PC-3 (cell line): ENCODE measurements around the gene ZCCHC2. TPM values are rescaled to one million over a fixed set of nuclear protein-coding genes. Genes with fewer than 3 reads are reported as not detected.

Source experiments
- ATAC-seq: fragments of 200-7000 bp; cut with Tn5 transposase; 2 replicates; pipeline ENCODE4 v1.9.1; 2020; ENCODE audit warnings: mild to moderate bottlenecking, moderate library complexity
- BruUV-seq: library from RNA; stranded (reverse); fragments of 400-500 nt; replicated peaks from 2 replicates; lab custom pipeline; 2021; lab: Mats Ljungman, UMichigan
- CTCF ChIA-PET: fragments of 300-600 bp; sonication (Branson Sonifier 250); formaldehyde crosslinking; loops from one replicate; lab custom pipeline; 2022; ENCODE audit warnings: antibody characterized with exemption; lab: Charles Lee
- POLR2A ChIA-PET: fragments of 300-600 bp; sonication (Branson Sonifier 250); formaldehyde crosslinking; loops from one replicate; lab custom pipeline; 2022; ENCODE audit warnings: antibody characterized with exemption; ENCODE audit not compliant: unreplicated experiment; lab: Charles Lee
- DNase-seq: peaks from one replicate; pipeline ENCODE4 v3.0.0-alpha.2; 2015
- H2AFZ ChIP-seq: fragments of 300-600 bp; sonication (generic); 2 replicates; pipeline ENCODE4 v1.6.0; 2016; ENCODE audit warnings: antibody characterized with exemption, low read length
- H3F3A ChIP-seq: fragments of 300-600 bp; sonication (generic); one replicate; pipeline ENCODE4 v1.6.0; 2017; ENCODE audit warnings: antibody characterized with exemption, low read length, control low read depth, mild to moderate bottlenecking; ENCODE audit not compliant: unreplicated experiment
- H3K27ac ChIP-seq: fragments of 300-600 bp; sonication (generic); 2 replicates; pipeline ENCODE4 v1.5.1; 2016; ENCODE audit warnings: mild to moderate bottlenecking, low read length
- H3K27me3 ChIP-seq: fragments of 300-600 bp; sonication (generic); 2 replicates; pipeline ENCODE4 v1.6.1; 2016; ENCODE audit warnings: low read length, mixed read lengths
- H3K36me3 ChIP-seq: fragments of 300-600 bp; sonication (generic); 2 replicates; pipeline ENCODE4 v1.6.1; 2016; ENCODE audit warnings: low read depth, mixed run types, low read length, mixed read lengths
- H3K4me1 ChIP-seq: fragments of 300-600 bp; sonication (generic); 2 replicates; pipeline ENCODE4 v1.5.1; 2016; ENCODE audit warnings: low read length; ENCODE audit not compliant: insufficient read depth
- H3K4me2 ChIP-seq: fragments of 300-600 bp; sonication (generic); 2 replicates; pipeline ENCODE4 v1.6.0; 2016; ENCODE audit warnings: low read length
- H3K4me3 ChIP-seq: fragments of 300-600 bp; sonication (generic); 2 replicates; pipeline ENCODE4 v1.5.1; 2016; ENCODE audit warnings: mild to moderate bottlenecking, low read length, mixed read lengths
- H3K79me2 ChIP-seq: fragments of 300-600 bp; sonication (generic); 2 replicates; pipeline ENCODE4 v1.6.1; 2017; ENCODE audit warnings: low read length, mixed read lengths
- H3K9ac ChIP-seq: fragments of 300-600 bp; sonication (generic); 2 replicates; pipeline ENCODE4 v1.6.0; 2016; ENCODE audit warnings: mild to moderate bottlenecking, low read length
- H3K9me2 ChIP-seq: fragments of 300-600 bp; sonication (generic); replicated peaks from 2 replicates; pipeline ENCODE4 v1.6.1; 2016; ENCODE audit warnings: mixed run types, low read length, mixed read lengths
- H3K9me3 ChIP-seq: fragments of 300-600 bp; sonication (generic); 2 replicates; pipeline ENCODE4 v1.6.1; 2016; ENCODE audit warnings: low read length, mixed read lengths
- H4K20me1 ChIP-seq: fragments of 300-600 bp; sonication (generic); 2 replicates; pipeline ENCODE4 v1.6.1; 2016; ENCODE audit warnings: low read length, mixed read lengths
- EZH2 ChIP-seq: fragments of 300-600 bp; sonication (generic); IDR thresholded peaks from one replicate; pipeline ENCODE4 v1.6.1; 2017; ENCODE audit warnings: antibody characterized with exemption, mild to moderate bottlenecking, low read length; ENCODE audit not compliant: unreplicated experiment
- EZH2phosphoT487 ChIP-seq: fragments of 300-600 bp; sonication (generic); IDR thresholded peaks from 2 replicates; pipeline ENCODE4 v1.6.1; 2018; ENCODE audit warnings: mild to moderate bottlenecking, antibody characterized with exemption, low read length, borderline replicate concordance
- intact Hi-C: fragments of 100-400 bp; cut with micrococcal nuclease; formaldehyde crosslinking; loops from 2 replicates; pipeline ENCODE4 v1.9.0; 2023
- total RNA-seq: library from RNA; depleted of rRNA; stranded (reverse); fragments of >200 nt; gene quantifications from 2 replicates; pipeline ENCODE4 v1.2.3, GENCODE V29; 2014
- TF ChIP-seq, protein P1 (sequence below): fragments of 300-600 bp; sonication (generic); conservative IDR thresholded peaks from 2 replicates; pipeline ENCODE4 v1.5.1; 2017; ENCODE audit warnings: antibody characterized with exemption, low read depth, mild to moderate bottlenecking, low read length

ZCCHC2 gene
- total RNA-seq, 1 experiment from 2014 or later = 17.3 TPM

DNA sequence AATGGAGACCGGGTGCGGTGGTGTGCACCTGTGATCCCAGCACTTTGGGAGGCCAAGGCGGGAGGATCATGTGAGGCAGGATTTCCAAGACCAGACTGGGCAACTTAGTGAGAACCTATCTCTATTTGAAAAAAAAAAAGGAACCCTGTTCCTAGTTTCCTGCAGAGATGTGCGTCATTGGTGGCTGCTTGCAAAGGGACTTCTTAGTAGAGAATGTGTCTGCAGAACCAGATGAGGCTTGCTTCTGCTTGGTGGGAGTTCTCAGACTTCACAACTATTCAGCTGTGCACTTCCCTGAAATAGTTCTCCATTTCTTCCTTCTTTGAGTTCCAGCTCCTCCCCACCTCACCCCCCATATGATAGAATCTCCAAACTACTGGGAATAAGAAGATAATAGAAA lies 22.3 kb downstream of the ZCCHC2 start:
- BruUV-seq = no TSS peak
- Histone ChIP-seq H3K79me2 (no peaks in the 10 kb centered on the region), H2AFZ (no peak overlapping the region), H3K36me3 (peaks cover 8% of the 10 kb centered on the region; the same call in 1 of the 2 replicates), H3K4me2 (no peak overlapping the region), H3K9me3 (no peaks in the 10 kb centered on the region), H3K27me3 (no peaks in the 10 kb centered on the region), H3K4me3 (no peak overlapping the region), H3K27ac (no peak overlapping the region), H3K9me2 (no peaks in the 10 kb centered on the region), H4K20me1 (no peaks in the 10 kb centered on the region), H3K4me1 (no peaks in the 10 kb centered on the region), H3F3A (no peaks in the 10 kb centered on the region), H3K9ac (no peak overlapping the region)
- DNase-seq (no peak), ATAC-seq (no peak)
- CTCF ChIA-PET = no interaction called here
- intact Hi-C loops = no loop called here
- TF ChIP-seq, protein P1, sequence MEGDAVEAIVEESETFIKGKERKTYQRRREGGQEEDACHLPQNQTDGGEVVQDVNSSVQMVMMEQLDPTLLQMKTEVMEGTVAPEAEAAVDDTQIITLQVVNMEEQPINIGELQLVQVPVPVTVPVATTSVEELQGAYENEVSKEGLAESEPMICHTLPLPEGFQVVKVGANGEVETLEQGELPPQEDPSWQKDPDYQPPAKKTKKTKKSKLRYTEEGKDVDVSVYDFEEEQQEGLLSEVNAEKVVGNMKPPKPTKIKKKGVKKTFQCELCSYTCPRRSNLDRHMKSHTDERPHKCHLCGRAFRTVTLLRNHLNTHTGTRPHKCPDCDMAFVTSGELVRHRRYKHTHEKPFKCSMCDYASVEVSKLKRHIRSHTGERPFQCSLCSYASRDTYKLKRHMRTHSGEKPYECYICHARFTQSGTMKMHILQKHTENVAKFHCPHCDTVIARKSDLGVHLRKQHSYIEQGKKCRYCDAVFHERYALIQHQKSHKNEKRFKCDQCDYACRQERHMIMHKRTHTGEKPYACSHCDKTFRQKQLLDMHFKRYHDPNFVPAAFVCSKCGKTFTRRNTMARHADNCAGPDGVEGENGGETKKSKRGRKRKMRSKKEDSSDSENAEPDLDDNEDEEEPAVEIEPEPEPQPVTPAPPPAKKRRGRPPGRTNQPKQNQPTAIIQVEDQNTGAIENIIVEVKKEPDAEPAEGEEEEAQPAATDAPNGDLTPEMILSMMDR = no peak
- no peak for TF ChIP-seq EZH2
- no peak for TF ChIP-seq EZH2phosphoT487
- POLR2A ChIA-PET = no interaction called here

DNA sequence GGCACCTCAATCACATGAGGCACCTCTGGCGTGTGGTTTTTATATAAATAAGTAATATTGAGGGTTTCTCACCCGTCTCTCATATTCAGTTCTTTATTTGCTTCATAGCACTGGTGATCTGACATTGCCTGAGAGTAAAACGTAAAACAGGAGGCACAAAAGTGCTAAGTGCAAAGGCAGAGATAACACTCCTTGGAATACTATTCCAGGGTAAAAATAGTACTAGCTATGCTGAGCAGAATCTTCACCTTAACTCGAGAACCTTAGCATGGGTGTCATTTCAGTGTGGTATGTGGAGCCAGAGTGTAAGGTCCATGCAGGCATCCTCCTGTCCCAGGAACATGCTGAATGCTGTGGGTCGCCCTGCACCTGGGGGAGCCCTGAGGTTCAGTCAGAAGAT lies 26.9 kb downstream of the ZCCHC2 start:
- intact Hi-C loops = no loop called here
- Histone ChIP-seq H3K4me3 (no peak overlapping the region), H3K9me2 (no peaks in the 10 kb centered on the region), H3K27ac (no peak overlapping the region), H3K9ac (no peak overlapping the region), H3K27me3 (no peaks in the 10 kb centered on the region), H3K79me2 (no peaks in the 10 kb centered on the region), H4K20me1 (no peaks in the 10 kb centered on the region), H3K4me2 (no peak overlapping the region), H3K9me3 (no peaks in the 10 kb centered on the region), H3F3A (no peaks in the 10 kb centered on the region), H3K4me1 (peaks cover 9% of the 10 kb centered on the region), H2AFZ (no peak overlapping the region), H3K36me3 (peaks cover 8% of the 10 kb centered on the region; the same call in 1 of the 2 replicates)
- ChIA-PET POLR2A (no interaction called here), CTCF (no interaction called here)
- ATAC-seq = no peak
- no peak for TF ChIP-seq EZH2phosphoT487
- no TSS peak for BruUV-seq
- no peak for DNase-seq

DNA sequence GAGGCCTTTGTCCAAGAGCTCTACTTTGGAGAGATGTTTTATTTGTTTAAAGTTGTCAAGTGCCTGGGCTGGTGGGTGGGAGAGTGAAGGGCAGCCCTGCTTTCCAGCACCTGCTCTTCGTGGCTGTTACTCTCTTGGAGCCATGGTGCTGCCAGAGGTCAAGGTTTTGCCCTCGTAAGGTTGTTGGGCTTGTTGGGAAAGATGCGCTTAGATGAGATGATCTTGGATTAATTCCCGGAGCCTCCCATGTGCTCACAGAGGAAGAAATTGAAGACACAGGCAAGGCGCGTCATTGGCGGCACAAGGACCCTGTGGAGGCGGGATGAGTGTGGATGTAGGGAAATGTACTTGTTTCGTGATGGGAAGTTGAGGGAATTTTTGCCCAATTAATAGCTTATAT lies 27.9 kb downstream of the ZCCHC2 start:
- H3K9me3 ChIP-seq = no peaks in the 10 kb centered on the region
- intact Hi-C loops = no loop called here
- no peaks in the 10 kb centered on the region for H4K20me1 ChIP-seq
- ATAC-seq (no peak), DNase-seq (no peak)
- H3K79me2 ChIP-seq = no peaks in the 10 kb centered on the region; the same call in 1 of the 2 replicates
- no peak overlapping the region for H2AFZ ChIP-seq
- H3F3A ChIP-seq = no peaks in the 10 kb centered on the region
- TF ChIP-seq EZH2 (no peak), EZH2phosphoT487 (no peak)
- TF ChIP-seq, protein P1 = no peak
- H3K4me2 ChIP-seq = no peak overlapping the region
- POLR2A ChIA-PET = no interaction called here
- no peaks in the 10 kb centered on the region for H3K27me3 ChIP-seq
- no peak overlapping the region for H3K4me3 ChIP-seq
- no peaks in the 10 kb centered on the region for H3K9me2 ChIP-seq
- H3K27ac ChIP-seq = no peak overlapping the region
- peaks cover 8% of the 10 kb centered on the region; the same call in 1 of the 2 replicates for H3K36me3 ChIP-seq
- no TSS peak for BruUV-seq
- CTCF ChIA-PET = no interaction called here
- H3K4me1 ChIP-seq = peaks cover 17% of the 10 kb centered on the region
- no peak overlapping the region for H3K9ac ChIP-seq
